Stimulated activated CD4-positive, alpha-beta T cell treated with anti-CD3 and anti-CD28 coated beads, Interleukin-4, amount 100 ng/mL, for 4 hours (primary cell): Measurements from ENCODE around the gene PJVK.
"Not testable (repeated sequence)": the region's sequence is repeated elsewhere in the genome, so short reads cannot be mapped to it uniquely, and the experiment has no call there.

Experiments
- DNase-seq, 2 experiments: peaks; one replicate each; pipeline ENCODE4 v3.0.0-alpha.2; 2020

PJVK gene

GRCh38 chr2:178436662-178437061 lies 14.5 kb upstream of the PJVK start:
- no peak for DNase-seq

- no peak for DNase-seq
Observed at GRCh38 chr2:178441426-178441825, 9.8 kb upstream of the PJVK start.

- no peak for DNase-seq
Observed at GRCh38 chr2:178448968-178449661, 2.1 kb upstream of the PJVK start.

GRCh38 chr2:178449700-178450523 lies 1.3 kb upstream of the PJVK start:
- no peak for DNase-seq

- DNase-seq, result no peak
Observed at GRCh38 chr2:178450524-178450773, 729 bp upstream of the PJVK start.

- DNase-seq, result no peak
Observed at GRCh38 chr2:178452334-178452733, 1.2 kb downstream of the PJVK start.

GRCh38 chr2:178452870-178453269 lies 1.7 kb downstream of the PJVK start:
- DNase-seq, result no peak

GRCh38 chr2:178455947-178456346 lies 4.8 kb downstream of the PJVK start:
- no peak for DNase-seq

- DNase-seq, result no peak
Observed at GRCh38 chr2:178457390-178457886, 6.3 kb downstream of the PJVK start.

GRCh38 chr2:178469219-178469849 lies 18.2 kb downstream of the PJVK start:
- no peak for DNase-seq

- DNase-seq, result not testable (repeated sequence)
Observed at GRCh38 chr2:178471313-178471712, 20.1 kb downstream of the PJVK start.

GRCh38 chr2:178473373-178473772 lies 22.2 kb downstream of the PJVK start:
- DNase-seq, result no peak

- DNase-seq, result no peak
Observed at GRCh38 chr2:178473931-178474330, 22.8 kb downstream of the PJVK start.

GRCh38 chr2:178474560-178474959 lies 23.4 kb downstream of the PJVK start:
- DNase-seq, result no peak

- no peak for DNase-seq
Observed at GRCh38 chr2:178476477-178476876, 25.3 kb downstream of the PJVK start.

- no peak for DNase-seq
Observed at GRCh38 chr2:178477443-178478129, 26.4 kb downstream of the PJVK start.

- no peak for DNase-seq
Observed at GRCh38 chr2:178478130-178478438, 26.9 kb downstream of the PJVK start.

GRCh38 chr2:178478439-178479274 lies 27.5 kb downstream of the PJVK start, which contains the start of gene FKBP7:
TSS of gene FKBP7 (minus strand) at chr2:178478600. CDS start at chr2:178478499, 101 bp downstream.
- DNase-seq, result peak; percentile 78 to 82

GRCh38 chr2:178479275-178479616 lies 28.1 kb downstream of the PJVK start:
- no peak for DNase-seq

- no peak for DNase-seq
Observed at GRCh38 chr2:178479758-178480226, 28.6 kb downstream of the PJVK start.

- peak; percentile 61 to 73 for DNase-seq
Observed at GRCh38 chr2:178480227-178481181, 29.3 kb downstream of the PJVK start, which contains the start of gene PLEKHA3. TSS of gene PLEKHA3 (plus strand) at chr2:178480457. CDS start at chr2:178480870, 413 bp downstream.
